ENCODE results near the gene UBR3.

DNA sequence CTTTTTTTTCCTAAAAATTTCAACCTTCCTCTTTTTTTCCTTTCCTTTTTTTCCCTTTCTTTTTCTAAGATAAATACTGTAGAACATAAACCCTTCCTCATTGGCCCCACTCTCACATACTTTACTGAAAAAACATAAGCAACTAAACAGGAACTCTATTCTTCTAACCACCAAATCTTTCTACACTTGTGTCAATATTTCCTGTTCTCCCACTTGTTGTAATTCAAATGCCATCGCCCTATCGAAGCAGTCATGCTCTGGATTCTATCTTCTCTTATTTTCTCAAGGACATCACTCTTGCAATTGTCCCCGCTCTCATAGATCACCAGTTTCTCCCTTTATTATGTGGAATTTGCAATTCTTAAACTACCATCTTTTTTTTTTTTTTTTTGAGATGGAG lies 48.8 kb upstream of the UBR3 start:
- TF ChIP-seq EZH2 (IDR thresholded peaks at IDR 0.05; ENCODE audit: borderline replicate concordance, insufficient read depth, low read length, poor library complexity, severe bottlenecking) (no peak), EP300 (conservative IDR thresholded peaks at IDR 0.05; ENCODE audit: poor library complexity, severe bottlenecking) (no peak)
- TF ChIP-seq, protein P1, sequence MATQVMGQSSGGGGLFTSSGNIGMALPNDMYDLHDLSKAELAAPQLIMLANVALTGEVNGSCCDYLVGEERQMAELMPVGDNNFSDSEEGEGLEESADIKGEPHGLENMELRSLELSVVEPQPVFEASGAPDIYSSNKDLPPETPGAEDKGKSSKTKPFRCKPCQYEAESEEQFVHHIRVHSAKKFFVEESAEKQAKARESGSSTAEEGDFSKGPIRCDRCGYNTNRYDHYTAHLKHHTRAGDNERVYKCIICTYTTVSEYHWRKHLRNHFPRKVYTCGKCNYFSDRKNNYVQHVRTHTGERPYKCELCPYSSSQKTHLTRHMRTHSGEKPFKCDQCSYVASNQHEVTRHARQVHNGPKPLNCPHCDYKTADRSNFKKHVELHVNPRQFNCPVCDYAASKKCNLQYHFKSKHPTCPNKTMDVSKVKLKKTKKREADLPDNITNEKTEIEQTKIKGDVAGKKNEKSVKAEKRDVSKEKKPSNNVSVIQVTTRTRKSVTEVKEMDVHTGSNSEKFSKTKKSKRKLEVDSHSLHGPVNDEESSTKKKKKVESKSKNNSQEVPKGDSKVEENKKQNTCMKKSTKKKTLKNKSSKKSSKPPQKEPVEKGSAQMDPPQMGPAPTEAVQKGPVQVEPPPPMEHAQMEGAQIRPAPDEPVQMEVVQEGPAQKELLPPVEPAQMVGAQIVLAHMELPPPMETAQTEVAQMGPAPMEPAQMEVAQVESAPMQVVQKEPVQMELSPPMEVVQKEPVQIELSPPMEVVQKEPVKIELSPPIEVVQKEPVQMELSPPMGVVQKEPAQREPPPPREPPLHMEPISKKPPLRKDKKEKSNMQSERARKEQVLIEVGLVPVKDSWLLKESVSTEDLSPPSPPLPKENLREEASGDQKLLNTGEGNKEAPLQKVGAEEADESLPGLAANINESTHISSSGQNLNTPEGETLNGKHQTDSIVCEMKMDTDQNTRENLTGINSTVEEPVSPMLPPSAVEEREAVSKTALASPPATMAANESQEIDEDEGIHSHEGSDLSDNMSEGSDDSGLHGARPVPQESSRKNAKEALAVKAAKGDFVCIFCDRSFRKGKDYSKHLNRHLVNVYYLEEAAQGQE (IDR thresholded peaks at IDR 0.05; ENCODE audit: borderline replicate concordance): no peak
- TF ChIP-seq, protein P2, sequence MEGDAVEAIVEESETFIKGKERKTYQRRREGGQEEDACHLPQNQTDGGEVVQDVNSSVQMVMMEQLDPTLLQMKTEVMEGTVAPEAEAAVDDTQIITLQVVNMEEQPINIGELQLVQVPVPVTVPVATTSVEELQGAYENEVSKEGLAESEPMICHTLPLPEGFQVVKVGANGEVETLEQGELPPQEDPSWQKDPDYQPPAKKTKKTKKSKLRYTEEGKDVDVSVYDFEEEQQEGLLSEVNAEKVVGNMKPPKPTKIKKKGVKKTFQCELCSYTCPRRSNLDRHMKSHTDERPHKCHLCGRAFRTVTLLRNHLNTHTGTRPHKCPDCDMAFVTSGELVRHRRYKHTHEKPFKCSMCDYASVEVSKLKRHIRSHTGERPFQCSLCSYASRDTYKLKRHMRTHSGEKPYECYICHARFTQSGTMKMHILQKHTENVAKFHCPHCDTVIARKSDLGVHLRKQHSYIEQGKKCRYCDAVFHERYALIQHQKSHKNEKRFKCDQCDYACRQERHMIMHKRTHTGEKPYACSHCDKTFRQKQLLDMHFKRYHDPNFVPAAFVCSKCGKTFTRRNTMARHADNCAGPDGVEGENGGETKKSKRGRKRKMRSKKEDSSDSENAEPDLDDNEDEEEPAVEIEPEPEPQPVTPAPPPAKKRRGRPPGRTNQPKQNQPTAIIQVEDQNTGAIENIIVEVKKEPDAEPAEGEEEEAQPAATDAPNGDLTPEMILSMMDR (IDR thresholded peaks at IDR 0.05; ENCODE audit: poor library complexity, severe bottlenecking): no peak
